Measurements from ENCODE around the gene PRSS58. TPM values are rescaled to one million over a fixed set of nuclear protein-coding genes. Genes with fewer than 3 reads are reported as not detected.

PRSS58 gene
- polyA plus RNA-seq (2013, experiment 1 of 2), result not detected
- not detected for polyA plus RNA-seq (2013, experiment 2 of 2)

- Histone ChIP-seq H3K79me2 (ENCODE audit: control insufficient read depth, insufficient read depth, low read length) (no peaks in the 10 kb centered on the region), H3K36me3 (ENCODE audit: control insufficient read depth, insufficient read depth, low read length) (no peaks in the 10 kb centered on the region), H3K4me1 (ENCODE audit: control insufficient read depth, low read depth, low read length) (no peaks in the 10 kb centered on the region), H3K23ac (ENCODE audit: low read length) (no peak within 1 kb of the TSS), H4K5ac (ENCODE audit: low read length) (no peak within 1 kb of the TSS), H3K27ac (ENCODE audit: low read depth, low read length) (no peak within 1 kb of the TSS), H2AK5ac (ENCODE audit: low read length) (no peak within 1 kb of the TSS), H3K9ac (ENCODE audit: low read length) (no peak within 1 kb of the TSS), H3K27me3 (ENCODE audit: insufficient read depth, low read length, poor library complexity) (no peaks in the 10 kb centered on the region), H3K79me1 (ENCODE audit: low read length) (no peaks in the 10 kb centered on the region), H3K56ac (ENCODE audit: low read length) (no peak within 1 kb of the TSS), H3K4ac (ENCODE audit: low read depth, low read length) (no peak within 1 kb of the TSS), H2BK5ac (ENCODE audit: low read length) (no peak within 1 kb of the TSS), H3K4me2 (ENCODE audit: low read length) (no peak within 1 kb of the TSS), H3K4me3 (ENCODE audit: low read length) (no peak within 1 kb of the TSS), H4K8ac (ENCODE audit: low read depth, low read length) (no peak within 1 kb of the TSS), H2BK120ac (ENCODE audit: low read depth, low read length) (no peak within 1 kb of the TSS), H3K18ac (ENCODE audit: low read length) (no peak within 1 kb of the TSS), H2BK15ac (replicated peaks; ENCODE audit: low read depth) (no peak within 1 kb of the TSS)
- DNase-seq, result no peak
- WGBS (ENCODE audit: extremely low coverage, insufficient coverage, low lambda C conversion rate), result no CpG with 5 or more reads among the region's 1 CpG
These were observed at the start of gene PRSS58 for GRCh38 chr7:142257958-142258357. Gene PRSS58, minus strand, starts transcription at chr7:142258058. Its CDS starts 351 bp downstream, at chr7:142257707.

GRCh38 chr7:142307246-142307900 lies 49.5 kb upstream of the PRSS58 start:
- Histone ChIP-seq H3K23ac (ENCODE audit: low read length) (no peak overlapping the region), H4K8ac (ENCODE audit: low read depth, low read length) (no peak overlapping the region), H3K56ac (ENCODE audit: low read length) (no peak overlapping the region), H3K4ac (ENCODE audit: low read depth, low read length) (no peak overlapping the region), H4K5ac (ENCODE audit: low read length) (no peak overlapping the region), H2AK5ac (ENCODE audit: low read length) (no peak overlapping the region), H3K27ac (ENCODE audit: low read depth, low read length) (no peak overlapping the region), H3K27me3 (ENCODE audit: insufficient read depth, low read length, poor library complexity) (no peaks in the 10 kb centered on the region), H2BK15ac (replicated peaks; ENCODE audit: low read depth) (no peak overlapping the region), H3K4me2 (ENCODE audit: low read length) (no peak overlapping the region), H3K9ac (ENCODE audit: low read length) (no peak overlapping the region), H3K36me3 (ENCODE audit: control insufficient read depth, insufficient read depth, low read length) (no peaks in the 10 kb centered on the region), H3K79me1 (ENCODE audit: low read length) (no peaks in the 10 kb centered on the region), H3K4me1 (ENCODE audit: control insufficient read depth, low read depth, low read length) (no peaks in the 10 kb centered on the region), H2BK120ac (ENCODE audit: low read depth, low read length) (no peak overlapping the region), H2BK5ac (ENCODE audit: low read length) (no peak overlapping the region), H3K79me2 (ENCODE audit: control insufficient read depth, insufficient read depth, low read length) (no peaks in the 10 kb centered on the region), H3K18ac (ENCODE audit: low read length) (no peak overlapping the region), H3K4me3 (ENCODE audit: low read length) (no peak overlapping the region)
- no peak for DNase-seq
- no CpG with 5 or more reads among the region's 11 CpGs for WGBS (ENCODE audit: extremely low coverage, insufficient coverage, low lambda C conversion rate)

GRCh38 chr7:142303650-142304049 lies 45.8 kb upstream of the PRSS58 start:
- Histone ChIP-seq H2BK5ac (ENCODE audit: low read length) (no peak overlapping the region), H4K8ac (ENCODE audit: low read depth, low read length) (no peak overlapping the region), H3K4ac (ENCODE audit: low read depth, low read length) (no peak overlapping the region), H3K4me1 (ENCODE audit: control insufficient read depth, low read depth, low read length) (no peaks in the 10 kb centered on the region), H3K4me2 (ENCODE audit: low read length) (no peak overlapping the region), H3K27me3 (ENCODE audit: insufficient read depth, low read length, poor library complexity) (no peaks in the 10 kb centered on the region), H3K9ac (ENCODE audit: low read length) (no peak overlapping the region), H3K23ac (ENCODE audit: low read length) (no peak overlapping the region), H3K27ac (ENCODE audit: low read depth, low read length) (no peak overlapping the region), H2AK5ac (ENCODE audit: low read length) (no peak overlapping the region), H3K56ac (ENCODE audit: low read length) (no peak overlapping the region), H3K79me1 (ENCODE audit: low read length) (no peaks in the 10 kb centered on the region), H3K18ac (ENCODE audit: low read length) (no peak overlapping the region), H2BK15ac (replicated peaks; ENCODE audit: low read depth) (no peak overlapping the region), H3K36me3 (ENCODE audit: control insufficient read depth, insufficient read depth, low read length) (no peaks in the 10 kb centered on the region), H3K4me3 (ENCODE audit: low read length) (no peak overlapping the region), H3K79me2 (ENCODE audit: control insufficient read depth, insufficient read depth, low read length) (no peaks in the 10 kb centered on the region), H2BK120ac (ENCODE audit: low read depth, low read length) (no peak overlapping the region), H4K5ac (ENCODE audit: low read length) (no peak overlapping the region)
- DNase-seq, result peak; percentile 77
- WGBS (ENCODE audit: extremely low coverage, insufficient coverage, low lambda C conversion rate), result no CpG with 5 or more reads among the region's 2 CpGs

- no CpG with 5 or more reads among the region's 3 CpGs for WGBS (ENCODE audit: extremely low coverage, insufficient coverage, low lambda C conversion rate)
- H4K8ac ChIP-seq (ENCODE audit: low read depth, low read length), result no peak overlapping the region
- no peak overlapping the region for H2BK15ac ChIP-seq (replicated peaks; ENCODE audit: low read depth)
- no peaks in the 10 kb centered on the region for H3K79me2 ChIP-seq (ENCODE audit: control insufficient read depth, insufficient read depth, low read length)
- no peak overlapping the region for H3K9ac ChIP-seq (ENCODE audit: low read length)
- H3K27me3 ChIP-seq (ENCODE audit: insufficient read depth, low read length, poor library complexity), result no peaks in the 10 kb centered on the region
- no peak overlapping the region for H3K4me2 ChIP-seq (ENCODE audit: low read length)
- no peak overlapping the region for H2BK5ac ChIP-seq (ENCODE audit: low read length)
- no peak overlapping the region for H3K4me3 ChIP-seq (ENCODE audit: low read length)
- H3K27ac ChIP-seq (ENCODE audit: low read depth, low read length), result no peak overlapping the region
- no peak overlapping the region for H2BK120ac ChIP-seq (ENCODE audit: low read depth, low read length)
- no peak overlapping the region for H2AK5ac ChIP-seq (ENCODE audit: low read length)
- no peak overlapping the region for H3K18ac ChIP-seq (ENCODE audit: low read length)
- H3K56ac ChIP-seq (ENCODE audit: low read length), result no peak overlapping the region
- H4K5ac ChIP-seq (ENCODE audit: low read length), result no peak overlapping the region
- no peaks in the 10 kb centered on the region for H3K79me1 ChIP-seq (ENCODE audit: low read length)
- DNase-seq, result peak; percentile 47
- no peaks in the 10 kb centered on the region for H3K4me1 ChIP-seq (ENCODE audit: control insufficient read depth, low read depth, low read length)
- no peak overlapping the region for H3K23ac ChIP-seq (ENCODE audit: low read length)
- H3K4ac ChIP-seq (ENCODE audit: low read depth, low read length), result no peak overlapping the region
- no peaks in the 10 kb centered on the region for H3K36me3 ChIP-seq (ENCODE audit: control insufficient read depth, insufficient read depth, low read length)
These were observed 44.2 kb upstream of the PRSS58 start for GRCh38 chr7:142301923-142302550.

- Histone ChIP-seq H3K56ac (ENCODE audit: low read length) (no peak overlapping the region), H3K4ac (ENCODE audit: low read depth, low read length) (peak overlapping the region; percentile 9), H3K4me2 (ENCODE audit: low read length) (no peak overlapping the region), H3K18ac (ENCODE audit: low read length) (no peak overlapping the region), H3K23ac (ENCODE audit: low read length) (no peak overlapping the region), H2BK120ac (ENCODE audit: low read depth, low read length) (no peak overlapping the region), H2BK15ac (replicated peaks; ENCODE audit: low read depth) (no peak overlapping the region), H2BK5ac (ENCODE audit: low read length) (no peak overlapping the region), H4K5ac (ENCODE audit: low read length) (no peak overlapping the region), H3K9ac (ENCODE audit: low read length) (no peak overlapping the region), H2AK5ac (ENCODE audit: low read length) (no peak overlapping the region), H4K8ac (ENCODE audit: low read depth, low read length) (no peak overlapping the region), H3K79me1 (ENCODE audit: low read length) (no peaks in the 10 kb centered on the region), H3K27ac (ENCODE audit: low read depth, low read length) (no peak overlapping the region), H3K36me3 (ENCODE audit: control insufficient read depth, insufficient read depth, low read length) (no peaks in the 10 kb centered on the region), H3K79me2 (ENCODE audit: control insufficient read depth, insufficient read depth, low read length) (no peaks in the 10 kb centered on the region), H3K27me3 (ENCODE audit: insufficient read depth, low read length, poor library complexity) (no peaks in the 10 kb centered on the region), H3K4me1 (ENCODE audit: control insufficient read depth, low read depth, low read length) (no peaks in the 10 kb centered on the region), H3K4me3 (ENCODE audit: low read length) (no peak overlapping the region)
- no CpG with 5 or more reads among the region's 3 CpGs for WGBS (ENCODE audit: extremely low coverage, insufficient coverage, low lambda C conversion rate)
- no peak for DNase-seq
These were observed 43.4 kb upstream of the PRSS58 start for GRCh38 chr7:142301299-142301698.

Data from mesendoderm (in vitro differentiated cells).